Activated T-cell treated with anti-CD3 and anti-CD28 coated beads for 48 hours (primary cell): ENCODE data around the gene CMIP.

Experiments used
- DNase-seq: peaks from one replicate; pipeline ENCODE4 v3.0.0-alpha.2; 2020; ENCODE audit warnings: low read depth

Gene CMIP

DNA sequence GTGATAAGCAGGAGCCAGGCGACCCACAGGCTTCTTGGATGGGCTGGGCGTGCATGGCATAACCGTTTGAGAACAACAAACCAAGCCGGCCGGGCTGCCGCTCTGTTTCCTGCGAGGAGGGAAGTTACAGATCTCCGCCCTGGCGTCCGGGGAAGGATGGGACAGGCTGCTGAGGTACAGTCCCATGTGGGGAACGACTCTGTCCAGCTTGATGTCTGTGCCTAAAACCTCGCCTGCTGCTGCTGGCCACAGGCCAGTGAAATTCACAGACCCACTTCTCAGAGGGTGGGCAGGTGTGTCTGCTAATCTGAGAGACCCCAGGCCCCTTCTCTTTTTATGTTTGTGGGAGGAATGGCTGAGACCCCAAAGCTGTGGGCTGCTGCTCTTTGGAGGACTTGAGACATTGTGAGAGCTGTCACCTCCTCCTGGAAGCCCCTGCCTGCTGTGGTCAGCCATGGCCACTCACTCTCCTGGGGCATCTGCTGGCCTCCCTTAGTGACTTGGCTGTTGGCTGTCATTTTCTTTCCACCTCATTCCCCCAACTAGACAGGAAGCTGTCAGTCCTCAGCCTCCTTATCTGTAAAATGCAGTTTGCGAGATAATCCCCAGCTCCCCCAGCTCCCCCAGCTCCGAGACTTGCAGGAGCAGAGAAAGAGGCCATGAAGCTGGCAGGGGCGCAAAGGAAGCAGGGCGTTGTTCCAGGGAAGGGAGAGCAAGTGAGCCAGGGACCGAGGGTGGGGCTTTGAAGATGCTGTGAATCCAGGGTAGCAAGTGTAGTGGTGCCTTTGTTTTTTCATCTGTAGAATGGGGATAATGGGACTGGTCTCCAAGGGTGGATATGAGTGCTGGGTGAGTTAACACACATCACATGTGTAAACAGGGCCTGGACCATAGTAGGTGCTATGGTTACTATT, 51.0 kb downstream of the CMIP start:
- no peak for DNase-seq

- no peak for DNase-seq
Measured at GRCh38 chr16:81496321-81496720, 51.7 kb downstream of the CMIP start.

GRCh38 chr16:81496742-81497141, 52.1 kb downstream of the CMIP start:
- DNase-seq = no peak

GRCh38 chr16:81497690-81498089, 53.1 kb downstream of the CMIP start:
- no peak for DNase-seq

DNA sequence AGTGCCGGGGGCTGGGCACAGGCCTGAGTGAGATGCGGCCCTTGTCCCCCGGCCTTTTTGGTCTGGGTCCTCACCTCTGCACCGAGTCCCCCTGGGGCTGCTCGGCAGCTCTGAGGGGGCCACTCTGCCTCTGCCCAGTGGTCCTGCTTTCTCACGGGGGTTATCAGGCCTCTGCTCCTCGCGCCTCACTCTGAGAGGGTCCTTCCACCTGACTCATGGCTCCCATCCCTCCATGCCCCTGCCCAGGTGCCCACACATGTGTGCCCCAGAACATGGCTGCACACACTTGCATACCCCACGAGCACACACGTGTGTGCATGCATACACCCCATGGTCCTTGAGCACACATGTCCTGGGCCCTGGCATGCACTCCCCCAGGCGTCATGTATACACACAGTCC, 53.7 kb downstream of the CMIP start:
- no peak for DNase-seq

GRCh38 chr16:81499576-81500380, 55.2 kb downstream of the CMIP start:
- DNase-seq = no peak

DNA sequence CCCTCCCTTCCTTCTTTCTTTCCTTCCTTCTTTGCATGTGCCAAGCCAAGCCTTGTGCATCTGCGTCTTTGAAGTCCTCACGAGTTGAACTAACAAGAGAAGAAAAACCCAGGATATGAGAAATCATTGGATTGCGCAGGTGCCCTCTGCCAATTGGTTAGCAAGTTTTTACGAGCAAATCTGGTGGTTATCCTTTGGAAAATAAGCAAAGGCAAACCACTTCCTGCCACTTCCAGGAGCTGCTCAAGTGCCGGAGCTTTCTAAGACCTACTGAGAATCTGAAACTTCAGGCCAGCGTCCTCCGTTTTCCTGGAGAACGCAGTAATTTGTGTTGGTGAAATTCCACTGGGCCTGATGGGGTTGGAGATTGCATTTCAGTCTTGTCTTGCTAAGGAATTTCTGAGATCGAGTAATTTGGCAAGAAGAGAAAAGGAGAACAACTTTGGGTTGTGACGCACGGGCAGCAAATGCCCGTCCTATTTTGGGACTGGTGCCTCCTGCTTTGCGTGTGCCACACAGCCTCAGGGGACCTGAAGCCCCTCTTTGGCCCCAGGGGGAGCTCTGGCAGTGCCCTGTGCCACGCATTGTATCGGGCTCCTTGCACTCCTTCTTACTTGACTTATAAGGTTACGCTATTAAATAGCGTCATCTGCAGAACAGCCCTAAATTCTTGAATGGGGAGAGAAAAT, 56.4 kb downstream of the CMIP start:
- DNase-seq = no peak

GRCh38 chr16:81502396-81503070, 57.9 kb downstream of the CMIP start:
- no peak for DNase-seq

DNA sequence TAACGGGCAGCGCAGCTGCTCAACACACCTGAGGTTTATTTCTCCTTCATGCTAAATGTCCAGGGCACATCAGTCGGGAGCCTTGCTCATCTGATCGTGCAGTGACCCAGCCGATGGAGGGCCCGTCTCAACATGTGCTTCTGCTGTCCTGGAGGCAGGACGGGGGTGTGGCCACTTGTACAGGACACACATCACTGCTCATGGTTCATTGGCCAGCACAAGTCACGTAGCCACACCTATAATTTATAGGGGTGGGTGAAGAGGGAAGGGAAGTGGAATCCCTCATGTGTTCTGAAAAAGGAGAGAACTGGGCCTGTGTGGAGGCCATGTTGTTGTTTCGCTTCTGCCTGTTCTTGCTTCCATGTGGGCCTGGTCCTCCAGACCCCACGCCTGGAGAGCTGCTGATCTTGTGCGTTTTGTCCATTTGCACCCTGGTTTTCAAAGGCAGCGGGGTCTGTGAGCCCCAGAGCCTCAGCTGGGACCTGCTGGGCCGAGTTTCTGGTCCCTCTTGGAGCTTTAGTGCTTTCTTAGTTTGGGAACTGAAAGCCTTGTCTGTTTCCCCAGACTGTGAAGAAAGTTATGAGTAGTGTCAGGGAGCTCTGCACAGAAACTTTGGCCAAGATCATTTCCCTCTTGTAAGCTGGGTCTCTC, 60.5 kb downstream of the CMIP start:
- no peak for DNase-seq

DNA sequence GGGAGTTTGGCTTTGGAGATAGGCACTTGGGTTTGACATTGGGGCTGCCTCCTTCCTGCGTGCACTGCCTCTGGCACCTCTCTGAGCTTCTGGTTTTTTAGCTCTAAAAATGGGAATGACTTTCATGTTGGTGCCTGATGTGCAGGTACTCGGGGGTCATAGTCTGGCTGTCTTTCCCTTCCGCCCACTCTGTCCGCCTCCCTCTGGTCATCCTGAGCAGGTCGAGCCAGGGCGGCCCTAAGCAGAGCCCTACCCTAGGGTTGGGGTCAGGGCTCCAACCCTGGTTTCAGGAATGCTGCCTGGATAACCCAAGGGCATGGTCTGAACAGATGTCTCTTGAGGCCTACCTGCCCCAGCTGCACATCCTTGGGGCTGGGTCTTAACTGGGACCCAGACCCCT, 64.8 kb downstream of the CMIP start:
- DNase-seq = no peak

DNA sequence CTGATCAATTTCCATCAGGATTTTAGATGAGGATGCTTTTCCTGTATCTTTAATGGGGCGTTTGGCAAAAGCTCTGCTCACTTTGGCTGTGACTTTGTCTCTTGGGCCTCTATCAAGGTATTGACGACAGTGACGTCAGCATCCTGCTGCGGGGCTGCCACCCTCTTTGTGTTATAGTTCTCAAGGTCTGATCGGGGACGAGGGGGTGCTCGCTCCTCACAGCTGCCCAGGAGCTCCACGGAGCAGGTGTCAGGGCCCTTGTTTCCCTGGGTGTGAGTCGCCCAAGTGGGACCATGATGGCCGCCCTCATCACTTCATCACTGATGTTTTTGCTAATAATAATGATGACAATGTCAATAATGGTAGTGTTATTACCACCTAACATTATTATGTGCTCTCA, 65.4 kb downstream of the CMIP start:
- no peak for DNase-seq

DNA sequence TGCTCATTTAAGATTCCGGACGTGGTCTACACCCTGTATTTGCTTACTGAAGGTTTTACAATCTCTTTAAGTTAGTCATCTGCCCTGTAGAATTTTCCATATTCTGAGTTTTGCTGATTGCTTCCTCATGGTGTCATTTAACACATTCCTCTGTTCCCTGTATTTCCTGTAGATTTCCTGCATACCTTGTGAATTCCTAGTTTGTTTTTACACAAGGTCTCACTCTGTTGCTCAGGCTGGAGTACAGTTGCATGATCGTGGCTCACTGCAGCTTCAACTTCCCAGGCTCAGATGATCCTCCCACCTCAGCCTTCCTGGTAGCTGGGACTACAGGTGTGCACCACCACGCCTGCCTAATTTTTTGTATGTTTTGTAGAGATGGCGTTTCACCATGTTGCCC, 66.8 kb downstream of the CMIP start:
- no peak for DNase-seq

- no peak for DNase-seq
Measured at GRCh38 chr16:81513204-81514040, 68.8 kb downstream of the CMIP start.

DNA sequence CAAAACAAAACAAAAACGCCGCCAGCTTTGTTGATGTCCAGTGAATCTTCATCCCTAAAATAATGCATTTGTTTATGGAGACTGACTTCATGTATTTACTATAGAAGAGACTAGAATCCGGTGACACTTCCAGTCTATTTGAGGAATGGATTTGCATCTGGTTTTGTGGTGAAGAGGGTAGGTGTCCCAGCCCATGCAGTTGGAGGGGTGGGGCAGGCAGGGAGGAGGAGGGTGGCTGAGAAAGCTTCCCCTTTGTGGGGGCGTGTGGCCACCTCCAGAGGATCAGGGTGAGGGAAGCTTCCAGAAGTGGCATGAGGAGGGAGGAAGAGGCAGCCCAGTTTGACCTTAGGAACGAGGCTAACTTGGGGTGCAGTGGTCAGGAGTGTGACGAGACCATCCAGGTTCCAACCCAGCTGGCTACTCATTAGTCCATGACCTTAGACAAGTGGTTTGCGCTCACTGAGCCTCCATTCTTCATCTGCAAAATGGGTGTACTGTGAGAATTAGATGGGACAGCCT, 69.5 kb downstream of the CMIP start:
- DNase-seq = no peak

DNA sequence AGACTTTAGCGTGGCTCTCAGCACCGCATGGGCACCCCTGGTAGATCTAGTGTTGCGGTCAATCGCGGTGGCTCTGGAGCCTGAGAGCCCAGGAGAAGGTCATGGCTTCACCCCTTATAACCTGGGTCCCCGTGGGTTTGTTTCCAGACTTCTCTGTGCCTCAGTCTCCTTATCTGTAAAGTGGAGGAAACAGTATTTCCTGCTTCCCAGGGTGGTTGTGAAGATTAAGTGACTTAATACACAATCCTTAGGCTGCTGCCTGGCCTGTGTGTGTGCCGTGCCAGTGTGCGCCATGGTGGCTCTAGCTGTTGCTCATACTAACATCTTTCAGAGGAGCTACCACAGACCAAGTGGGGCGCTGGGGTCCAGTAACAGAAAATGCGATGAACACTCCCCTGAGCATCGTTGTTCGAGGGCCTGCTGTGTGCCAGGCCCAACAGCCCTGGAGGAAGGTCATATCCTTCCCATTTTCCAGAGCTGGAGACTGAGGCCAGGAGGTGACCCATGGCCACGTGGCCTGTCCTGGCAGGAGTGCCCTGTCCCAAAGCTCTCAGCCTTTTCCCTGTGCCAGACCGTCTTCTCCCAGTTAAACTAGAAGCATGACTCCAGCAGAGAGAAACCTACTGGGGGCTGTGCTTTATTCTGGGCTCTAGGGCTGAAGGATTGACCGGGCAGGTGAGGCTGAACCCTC, 70.1 kb downstream of the CMIP start:
- no peak for DNase-seq

DNA sequence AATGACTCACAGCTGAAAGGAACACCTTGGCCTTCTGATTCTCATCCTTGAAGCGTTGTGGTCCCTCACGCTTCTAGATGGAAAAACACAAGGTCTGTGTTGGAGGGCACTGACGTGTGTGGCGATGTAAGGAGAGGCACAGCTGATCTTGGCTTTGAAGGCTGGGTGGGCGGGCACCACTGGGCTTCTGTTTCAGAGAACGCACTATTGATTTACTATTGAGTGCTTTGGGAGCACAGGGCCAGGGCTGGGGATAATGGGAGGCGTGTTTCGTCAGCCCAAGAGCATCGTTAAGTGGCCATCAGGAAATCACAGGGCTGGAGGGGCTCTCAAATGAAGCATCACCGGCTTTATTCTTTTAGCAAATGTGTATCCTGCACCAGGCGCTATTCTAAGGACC, 70.7 kb downstream of the CMIP start:
- no peak for DNase-seq

- DNase-seq = no peak
Measured at GRCh38 chr16:81515721-81516120, 71.1 kb downstream of the CMIP start.

- no peak for DNase-seq
Measured at GRCh38 chr16:81516478-81517149, 72.0 kb downstream of the CMIP start.

DNA sequence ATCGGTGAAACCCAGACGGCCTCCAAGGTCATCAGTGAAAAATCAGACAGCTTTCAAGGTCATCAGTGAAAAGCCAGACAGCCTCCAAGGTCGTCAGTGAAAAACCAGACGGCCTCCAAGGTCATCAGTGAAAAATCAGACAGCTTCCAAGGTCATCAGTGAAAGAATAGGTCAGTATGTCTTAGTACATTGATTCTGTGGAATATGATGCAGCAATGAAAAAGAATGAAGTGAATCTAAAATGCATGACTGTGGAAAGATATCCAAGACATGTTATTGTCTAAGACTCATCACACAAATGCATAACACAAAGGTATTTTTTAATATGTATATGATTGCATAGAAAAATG, 72.5 kb downstream of the CMIP start:
- DNase-seq = no peak
